NB4 (cell line): ENCODE data around the gene DENND1A.

ENCODE experiments used
- DNase-seq: peaks from one replicate; pipeline ENCODE4 v3.0.0; 2010; ENCODE audit warnings: low read depth
- H3K4me3 ChIP-seq: one replicate; pipeline ENCODE4 v1.5.1; 2011; ENCODE audit warnings: mild to moderate bottlenecking, low read depth, low read length, moderate library complexity
- MYC ChIP-seq: IDR thresholded peaks from 2 replicates; pipeline ENCODE4 v1.6.1; 2011; ENCODE audit warnings: low read depth, low read length
- POLR2A ChIP-seq: IDR thresholded peaks from 2 replicates; pipeline ENCODE4 v1.6.1; 2011; ENCODE audit warnings: mild to moderate bottlenecking; ENCODE audit not compliant: insufficient read length; ENCODE audit errors: extremely low read depth
- TF ChIP-seq, protein P1 (sequence below): IDR thresholded peaks from 2 replicates; pipeline ENCODE4 v1.6.1; 2011; ENCODE audit warnings: low read depth, low read length
- TF ChIP-seq, protein P2 (sequence below): IDR thresholded peaks from one replicate; pipeline ENCODE4 v1.5.1; 2012; ENCODE audit warnings: low read depth, low read length

The DENND1A gene

DNA sequence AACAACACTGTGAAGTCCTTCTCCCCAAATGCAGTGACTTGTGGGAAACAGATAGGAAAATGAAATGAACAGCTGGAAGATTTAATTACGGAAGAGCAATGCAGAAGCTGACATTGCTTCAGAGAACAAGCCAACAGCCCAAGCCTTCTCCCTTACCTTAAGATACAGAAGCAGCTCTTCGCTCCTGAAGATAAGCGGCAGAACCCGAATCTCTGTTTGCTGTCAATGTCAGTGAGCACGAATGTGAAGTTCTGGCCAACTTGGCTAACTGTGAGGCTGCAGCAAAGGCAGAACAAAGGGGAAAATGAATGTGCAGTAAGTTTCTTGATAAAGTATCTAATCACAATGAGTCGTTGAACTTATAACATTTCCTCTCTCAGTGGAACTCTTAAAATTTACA, 172.4 kb downstream of the DENND1A start:
- no peak for DNase-seq
- TF ChIP-seq MYC (no peak), POLR2A (no peak)
- TF ChIP-seq, protein P1, sequence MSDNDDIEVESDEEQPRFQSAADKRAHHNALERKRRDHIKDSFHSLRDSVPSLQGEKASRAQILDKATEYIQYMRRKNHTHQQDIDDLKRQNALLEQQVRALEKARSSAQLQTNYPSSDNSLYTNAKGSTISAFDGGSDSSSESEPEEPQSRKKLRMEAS: no peak
- TF ChIP-seq, protein P2, sequence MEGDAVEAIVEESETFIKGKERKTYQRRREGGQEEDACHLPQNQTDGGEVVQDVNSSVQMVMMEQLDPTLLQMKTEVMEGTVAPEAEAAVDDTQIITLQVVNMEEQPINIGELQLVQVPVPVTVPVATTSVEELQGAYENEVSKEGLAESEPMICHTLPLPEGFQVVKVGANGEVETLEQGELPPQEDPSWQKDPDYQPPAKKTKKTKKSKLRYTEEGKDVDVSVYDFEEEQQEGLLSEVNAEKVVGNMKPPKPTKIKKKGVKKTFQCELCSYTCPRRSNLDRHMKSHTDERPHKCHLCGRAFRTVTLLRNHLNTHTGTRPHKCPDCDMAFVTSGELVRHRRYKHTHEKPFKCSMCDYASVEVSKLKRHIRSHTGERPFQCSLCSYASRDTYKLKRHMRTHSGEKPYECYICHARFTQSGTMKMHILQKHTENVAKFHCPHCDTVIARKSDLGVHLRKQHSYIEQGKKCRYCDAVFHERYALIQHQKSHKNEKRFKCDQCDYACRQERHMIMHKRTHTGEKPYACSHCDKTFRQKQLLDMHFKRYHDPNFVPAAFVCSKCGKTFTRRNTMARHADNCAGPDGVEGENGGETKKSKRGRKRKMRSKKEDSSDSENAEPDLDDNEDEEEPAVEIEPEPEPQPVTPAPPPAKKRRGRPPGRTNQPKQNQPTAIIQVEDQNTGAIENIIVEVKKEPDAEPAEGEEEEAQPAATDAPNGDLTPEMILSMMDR: no peak
- H3K4me3 ChIP-seq: no peak overlapping the region

DNA sequence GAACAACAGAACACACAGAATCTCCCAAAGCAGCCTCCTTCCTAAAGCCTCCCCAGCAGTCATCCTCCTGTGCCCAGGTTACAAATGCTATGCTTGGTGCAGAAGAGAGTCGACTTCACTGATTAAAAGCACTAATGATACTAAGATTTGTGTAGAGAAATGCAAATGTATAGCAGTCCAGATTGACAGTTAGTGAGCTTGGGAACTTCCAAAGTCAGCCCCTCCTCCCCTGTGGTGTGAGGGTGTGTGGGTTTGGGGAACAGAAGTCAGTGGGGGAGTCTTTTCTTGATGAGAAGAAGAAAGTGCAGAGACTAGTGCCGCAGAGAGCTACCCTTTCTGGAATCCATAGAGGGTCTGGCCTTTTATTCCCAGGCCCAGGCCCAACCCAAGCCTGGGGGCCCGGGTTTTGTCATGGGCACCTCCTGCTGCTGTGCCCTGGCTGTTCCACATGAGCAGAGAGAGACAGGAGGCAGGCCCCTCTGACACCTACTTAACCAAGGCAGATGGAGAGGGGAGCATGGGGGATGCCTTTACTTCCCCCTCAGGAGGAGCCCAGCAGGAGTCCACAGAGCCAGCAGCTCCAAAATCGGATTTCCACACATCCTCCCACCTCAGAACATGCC, 173.3 kb downstream of the DENND1A start:
- DNase-seq: no peak
- no peak overlapping the region for H3K4me3 ChIP-seq
- TF ChIP-seq, protein P1: no peak
- TF ChIP-seq POLR2A: no peak
- no peak for TF ChIP-seq MYC
- TF ChIP-seq, protein P2: no peak

DNA sequence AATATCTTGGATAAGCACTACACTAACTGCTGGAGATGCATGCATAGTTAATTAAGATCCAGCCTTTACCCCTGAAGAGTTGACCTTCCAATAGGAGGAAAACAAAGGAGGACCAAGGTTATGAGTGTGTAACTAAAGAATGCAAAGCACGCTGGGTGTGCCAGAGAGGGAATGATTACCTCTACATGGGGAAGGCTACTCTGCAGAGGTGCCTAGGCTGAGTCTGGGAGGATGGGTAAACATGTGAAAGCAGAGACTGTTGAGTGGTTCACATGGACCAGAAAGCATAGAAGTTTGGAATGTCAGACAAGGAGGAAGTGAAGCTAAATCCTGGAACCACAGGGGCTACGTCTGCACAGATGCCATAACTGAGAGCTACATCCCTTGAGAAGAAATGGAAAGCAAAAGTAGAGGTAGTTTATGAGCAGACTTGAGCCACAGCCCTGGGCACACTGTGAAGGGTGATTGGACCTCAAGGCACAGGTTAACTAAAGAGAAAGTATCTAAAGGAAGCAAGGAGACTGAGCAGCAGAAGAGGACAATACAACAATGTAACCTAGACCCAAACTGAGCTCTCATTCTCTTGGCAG, 176.2 kb downstream of the DENND1A start:
- TF ChIP-seq, protein P1: no peak
- TF ChIP-seq, protein P2: no peak
- TF ChIP-seq MYC (no peak), POLR2A (no peak)
- no peak for DNase-seq
- no peak overlapping the region for H3K4me3 ChIP-seq

DNA sequence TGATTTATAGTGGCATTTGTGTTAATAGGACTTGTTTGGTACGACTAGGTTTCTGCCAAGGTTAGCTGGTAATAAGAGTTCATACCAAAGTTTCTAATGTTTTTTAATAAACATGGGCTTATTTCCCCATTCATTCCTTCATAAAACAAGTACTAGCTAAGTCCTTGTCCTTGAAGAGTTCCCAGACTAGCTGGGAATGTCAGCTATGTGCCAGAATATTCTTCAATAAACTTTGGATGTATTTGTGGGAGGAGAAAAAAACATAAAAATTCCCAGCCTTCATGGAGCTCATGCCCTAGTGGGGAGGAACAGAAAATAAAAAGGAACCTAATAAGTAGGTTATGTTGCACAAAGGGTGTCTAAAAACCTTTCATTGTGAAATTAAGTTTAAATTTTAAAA, 176.9 kb downstream of the DENND1A start:
- no peak overlapping the region for H3K4me3 ChIP-seq
- TF ChIP-seq, protein P2: no peak
- TF ChIP-seq MYC: no peak
- TF ChIP-seq, protein P1: no peak
- no peak for TF ChIP-seq POLR2A
- no peak for DNase-seq

DNA sequence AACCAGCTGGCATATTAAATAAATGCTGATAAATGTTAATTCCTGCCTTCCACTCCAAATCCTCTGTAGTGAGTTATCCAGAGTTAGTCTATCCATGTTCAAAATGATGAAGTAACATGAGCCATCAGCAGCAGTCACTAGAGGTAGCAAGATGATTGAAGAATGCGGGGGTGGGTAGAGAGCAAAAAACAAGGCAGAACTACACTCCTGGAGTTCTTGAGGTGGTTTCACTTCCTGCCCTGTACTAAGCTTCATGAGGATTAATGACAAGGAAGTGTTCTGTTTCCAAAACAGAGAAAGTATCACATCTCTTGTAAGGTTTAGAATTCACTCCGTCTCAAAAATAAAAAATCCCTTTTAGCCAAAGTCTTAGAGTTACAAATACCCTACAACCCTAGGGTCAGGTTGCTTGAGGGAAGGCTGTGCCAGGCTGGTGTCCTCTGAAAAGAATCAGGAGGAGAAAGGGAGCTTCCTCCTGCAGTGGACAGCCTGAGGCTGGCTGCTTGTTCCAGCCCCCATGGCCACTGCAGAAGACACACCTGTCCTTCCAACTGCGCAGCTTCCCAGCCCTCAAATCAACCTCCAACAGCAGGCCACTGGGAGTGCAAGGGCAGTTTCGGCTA, 180.2 kb downstream of the DENND1A start:
- TF ChIP-seq, protein P1: no peak
- TF ChIP-seq MYC (no peak), POLR2A (no peak)
- TF ChIP-seq, protein P2: no peak
- H3K4me3 ChIP-seq: no peak overlapping the region
- peak; percentile 65 for DNase-seq
